CMK (cell line): ENCODE data around the gene PTGER3.

ENCODE experiments used
- DNase-seq: peaks from one replicate; pipeline ENCODE4 v3.0.0-alpha.2; 2010; ENCODE audit warnings: low read depth

PTGER3 gene

DNA sequence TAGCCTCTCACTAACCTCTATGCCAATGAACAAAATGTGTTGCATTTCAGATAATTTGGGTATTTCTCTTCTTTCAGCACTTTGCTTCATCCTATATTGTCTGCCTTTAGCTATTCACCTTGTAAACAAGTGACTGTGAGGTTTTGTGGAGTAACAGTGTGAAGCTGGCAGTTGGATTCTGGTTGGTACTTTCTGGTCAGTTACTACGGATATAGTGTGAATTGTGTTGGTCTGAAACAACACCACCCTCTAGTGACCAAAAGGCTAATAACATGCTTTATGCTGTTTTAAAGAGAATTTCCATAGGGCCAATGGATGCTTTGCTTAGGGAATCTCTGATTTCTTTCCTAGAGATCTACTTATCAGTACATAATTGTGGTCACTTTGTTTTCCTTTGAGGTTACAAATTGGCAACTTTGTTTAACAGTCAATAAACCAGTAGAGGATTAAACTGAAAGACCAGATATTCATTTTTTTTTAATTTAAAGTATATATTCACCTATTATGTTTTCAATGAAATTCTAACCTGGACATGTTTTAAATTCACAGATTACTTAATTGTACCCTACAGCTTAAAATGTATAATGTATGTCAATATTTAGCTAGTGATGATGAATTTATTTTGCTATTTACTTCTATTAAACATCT is 2.5 kb upstream of the PTGER3 start:
- peak; percentile 63 for DNase-seq

DNA sequence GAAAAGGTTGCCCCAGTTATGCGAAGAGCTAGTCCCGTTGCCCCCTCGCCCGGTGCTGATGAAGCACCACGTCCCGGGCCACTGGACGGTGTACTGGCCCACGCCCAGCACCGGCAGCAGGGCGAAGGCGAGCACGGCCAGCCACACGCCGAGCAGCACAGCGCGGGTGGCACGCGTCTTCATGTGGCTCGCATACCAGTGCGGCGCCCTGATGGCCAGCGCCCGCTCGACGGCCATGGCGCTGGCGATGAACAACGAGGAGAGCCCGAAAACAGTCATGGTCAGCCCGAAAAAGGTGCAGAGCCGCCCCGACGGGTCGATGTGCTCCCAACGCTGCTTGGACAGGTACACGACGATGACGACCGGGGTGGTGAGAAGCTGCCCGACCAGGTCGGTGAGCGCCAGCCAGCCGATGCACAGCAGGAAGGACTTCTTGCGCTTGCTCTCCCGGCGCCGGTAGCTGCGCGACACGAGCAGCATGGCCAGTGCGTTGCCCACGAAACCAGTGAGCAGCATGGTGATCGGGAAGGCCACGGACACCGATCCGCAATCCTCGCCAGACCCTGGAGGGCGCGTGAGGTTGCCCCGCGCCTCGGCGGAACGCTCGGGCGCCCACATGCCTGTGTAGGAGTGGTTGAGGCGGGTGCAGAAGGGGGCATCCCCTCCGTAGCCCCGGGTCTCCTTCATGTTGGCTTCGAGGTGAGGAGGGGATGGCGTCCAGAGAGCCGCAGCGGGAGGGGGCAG is 553 bp downstream of the PTGER3 start:
- DNase-seq, result no peak

DNA sequence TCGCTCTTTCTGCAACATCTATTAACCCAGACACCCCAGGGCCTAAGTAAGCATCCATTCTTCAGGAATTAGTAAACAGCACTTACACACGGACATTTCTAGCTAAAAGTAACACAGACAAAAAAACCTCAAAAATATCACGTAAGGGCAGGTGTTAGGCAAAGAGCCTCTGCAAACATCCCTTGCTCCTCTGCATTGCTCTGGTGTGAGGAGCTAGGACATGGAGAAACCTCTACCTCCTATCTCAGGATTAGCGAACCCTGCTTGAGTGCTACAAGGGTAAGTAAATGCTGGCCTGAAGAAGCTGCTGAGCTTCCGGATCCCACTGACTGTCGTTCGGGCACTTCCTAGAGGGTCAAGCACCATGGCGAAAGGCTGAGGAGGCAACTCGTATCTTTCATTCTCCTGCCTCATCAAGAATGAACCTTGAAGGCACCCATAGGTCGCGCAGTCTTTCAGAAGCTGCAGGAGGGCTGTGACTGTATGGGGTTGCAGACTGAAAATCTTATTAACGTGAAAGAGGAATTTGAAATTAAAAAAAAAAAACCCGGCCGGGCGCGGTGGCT is 2.1 kb downstream of the PTGER3 start:
- peak; percentile 39 for DNase-seq

GRCh38 chr1:71044833-71045232 is 2.8 kb downstream of the PTGER3 start:
- DNase-seq, result peak; percentile 25

DNA sequence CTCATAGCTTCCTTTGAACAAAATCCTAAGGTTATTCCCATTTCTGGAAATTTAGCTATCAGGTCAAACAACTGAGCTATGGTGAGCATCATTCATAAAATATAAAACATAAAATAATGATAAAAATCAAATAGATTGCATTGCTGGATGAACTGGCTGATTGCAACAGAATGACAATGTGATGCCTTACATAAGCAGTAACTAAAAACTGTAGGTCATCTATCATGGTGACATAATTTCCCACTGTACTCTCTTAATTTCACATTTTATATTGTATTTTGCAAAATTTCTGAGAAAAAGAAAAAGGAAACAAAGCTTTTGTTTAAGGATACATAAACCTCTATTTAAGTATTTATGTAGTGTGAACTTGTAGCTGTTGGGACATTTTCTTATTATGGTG is 4.6 kb downstream of the PTGER3 start:
- no peak for DNase-seq

- no peak for DNase-seq
Observed at GRCh38 chr1:71041806-71042205, 5.8 kb downstream of the PTGER3 start.

- no peak for DNase-seq
Observed at GRCh38 chr1:71039661-71040262, 7.9 kb downstream of the PTGER3 start.

DNA sequence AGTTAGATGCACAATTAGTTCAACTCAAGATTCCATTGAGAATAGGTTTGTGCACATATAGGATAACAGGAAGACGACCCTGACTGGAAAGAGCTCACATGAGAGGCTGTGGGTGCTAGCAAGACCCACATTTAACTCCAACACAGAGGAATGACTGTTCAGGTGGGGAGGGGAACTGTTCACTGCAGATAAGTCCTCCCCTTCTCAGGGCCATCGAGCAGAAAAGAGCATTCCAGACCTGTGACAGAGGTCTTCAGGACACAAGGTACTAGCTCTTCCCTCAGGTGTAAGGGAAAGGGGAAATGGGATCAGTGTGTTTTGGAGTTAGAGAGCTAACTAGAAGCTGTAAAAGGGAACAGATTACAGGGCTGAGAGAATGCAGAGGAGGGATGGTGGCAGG is 8.7 kb downstream of the PTGER3 start:
- DNase-seq, result no peak

DNA sequence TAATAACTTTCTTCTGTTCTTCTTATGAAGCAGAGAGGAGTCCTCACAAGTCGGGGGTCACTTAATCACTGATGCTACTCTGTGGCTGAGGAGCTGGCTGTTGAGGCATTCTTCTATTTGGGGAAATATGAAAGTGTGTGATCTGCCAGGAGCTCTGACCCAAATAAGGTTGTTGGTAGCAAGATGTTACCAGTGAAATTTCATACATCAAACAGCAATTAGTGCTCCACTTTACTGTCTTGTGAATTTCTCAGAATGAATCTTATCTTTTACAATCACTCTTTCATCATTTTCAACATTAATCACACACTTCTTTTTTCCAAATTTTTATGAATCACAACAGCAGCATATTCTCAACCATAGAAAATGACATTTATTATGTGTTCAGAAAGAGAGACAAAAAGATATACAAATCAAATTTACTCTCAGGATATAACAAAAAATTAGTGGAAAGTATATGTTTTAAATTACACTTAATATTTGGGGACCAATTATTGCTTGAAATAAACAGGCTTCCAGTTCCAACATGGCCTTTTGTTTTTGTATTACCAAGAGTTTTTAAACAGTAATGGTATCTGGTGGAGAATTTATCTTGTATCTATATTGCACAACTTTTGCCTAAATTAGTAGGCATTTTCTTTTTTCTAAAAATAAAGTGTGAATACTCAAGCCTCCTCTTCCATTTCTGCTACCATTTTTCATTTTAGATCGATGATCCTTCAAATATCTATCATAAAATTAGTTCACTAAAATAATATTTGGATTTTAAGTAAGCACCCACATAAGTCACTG is 9.6 kb downstream of the PTGER3 start:
- no peak for DNase-seq

- no peak for DNase-seq
Observed at GRCh38 chr1:71037066-71037465, 10.6 kb downstream of the PTGER3 start.

- DNase-seq, result no peak
Observed at GRCh38 chr1:71033136-71033535, 14.5 kb downstream of the PTGER3 start.

DNA sequence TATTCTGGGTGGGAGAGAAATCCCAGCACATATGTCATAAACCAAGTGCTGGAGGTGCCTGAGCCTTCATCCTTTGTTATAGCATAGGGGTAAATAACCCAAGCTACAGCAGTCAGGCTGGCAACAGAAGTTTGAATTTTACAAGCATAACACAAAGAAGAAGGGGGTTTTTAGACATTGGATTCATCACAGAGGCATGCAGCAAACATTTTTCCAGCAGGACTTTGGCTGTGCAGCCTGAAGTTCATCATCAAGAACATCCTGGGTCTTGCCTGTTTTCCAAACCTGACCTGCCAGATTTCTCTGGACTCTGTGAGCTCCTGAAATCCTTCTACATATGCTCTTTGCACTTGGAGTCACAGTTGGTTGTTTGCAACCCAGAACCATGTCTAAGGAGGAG is 16.2 kb downstream of the PTGER3 start:
- no peak for DNase-seq

DNA sequence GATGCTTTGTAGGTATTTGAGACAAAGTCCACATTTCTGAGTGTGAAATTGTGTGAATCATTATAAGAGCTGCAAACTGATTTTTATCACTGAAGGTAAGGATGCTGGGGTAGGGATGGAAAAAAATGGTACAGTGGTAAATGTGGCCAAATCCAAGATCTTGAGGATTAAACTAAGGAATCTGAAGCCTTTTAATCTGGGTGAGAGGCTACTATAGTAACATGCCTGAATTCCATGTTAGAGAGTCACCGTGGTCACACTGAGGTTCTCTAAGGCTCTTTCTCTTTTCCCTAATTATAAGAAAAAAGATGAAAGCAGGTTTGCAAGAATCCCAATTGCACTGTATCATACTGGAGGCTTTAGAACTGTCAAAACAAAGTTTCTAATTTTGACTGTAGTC is 17.6 kb downstream of the PTGER3 start:
- DNase-seq, result no peak

DNA sequence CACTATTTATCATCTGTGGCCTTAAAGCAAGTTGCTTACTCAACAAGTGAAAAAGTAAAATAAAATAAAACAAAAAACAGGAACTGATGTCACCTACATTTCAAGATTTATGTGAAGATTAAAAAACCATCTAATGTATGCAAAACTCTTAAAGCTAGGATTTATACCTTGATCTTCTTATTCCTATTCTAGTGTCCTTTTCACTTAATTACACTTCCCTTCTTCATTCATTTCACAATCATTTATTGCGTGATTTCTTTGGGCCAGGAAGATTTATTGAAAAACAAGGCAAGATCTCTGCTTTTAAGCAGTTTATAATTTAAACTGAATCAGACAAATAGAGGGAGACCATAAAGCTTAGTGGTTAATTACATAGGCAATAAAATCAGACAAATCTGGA is 18.6 kb downstream of the PTGER3 start:
- no peak for DNase-seq

- DNase-seq, result no peak
Observed at GRCh38 chr1:71027991-71028390, 19.6 kb downstream of the PTGER3 start.

- DNase-seq, result no peak
Observed at GRCh38 chr1:71026093-71026492, 21.5 kb downstream of the PTGER3 start.

DNA sequence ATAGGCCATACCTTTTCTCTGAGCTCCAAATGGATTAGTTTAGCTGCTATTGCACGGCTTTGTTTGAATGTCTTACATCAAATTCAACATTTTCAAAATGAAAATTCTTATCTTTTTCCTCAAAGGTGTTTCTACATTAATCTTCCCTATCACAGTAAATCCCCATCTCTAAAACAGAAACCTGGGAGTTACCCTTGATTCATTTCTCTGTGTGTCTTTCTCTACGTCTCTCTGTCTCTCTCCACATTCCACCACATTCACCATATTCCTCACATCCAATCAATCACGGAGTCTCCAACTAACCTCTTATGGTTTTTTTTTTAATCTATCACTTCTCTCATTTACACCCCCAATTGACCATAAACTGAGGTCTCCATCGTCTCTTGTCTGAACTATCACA is 24.1 kb downstream of the PTGER3 start:
- no peak for DNase-seq

DNA sequence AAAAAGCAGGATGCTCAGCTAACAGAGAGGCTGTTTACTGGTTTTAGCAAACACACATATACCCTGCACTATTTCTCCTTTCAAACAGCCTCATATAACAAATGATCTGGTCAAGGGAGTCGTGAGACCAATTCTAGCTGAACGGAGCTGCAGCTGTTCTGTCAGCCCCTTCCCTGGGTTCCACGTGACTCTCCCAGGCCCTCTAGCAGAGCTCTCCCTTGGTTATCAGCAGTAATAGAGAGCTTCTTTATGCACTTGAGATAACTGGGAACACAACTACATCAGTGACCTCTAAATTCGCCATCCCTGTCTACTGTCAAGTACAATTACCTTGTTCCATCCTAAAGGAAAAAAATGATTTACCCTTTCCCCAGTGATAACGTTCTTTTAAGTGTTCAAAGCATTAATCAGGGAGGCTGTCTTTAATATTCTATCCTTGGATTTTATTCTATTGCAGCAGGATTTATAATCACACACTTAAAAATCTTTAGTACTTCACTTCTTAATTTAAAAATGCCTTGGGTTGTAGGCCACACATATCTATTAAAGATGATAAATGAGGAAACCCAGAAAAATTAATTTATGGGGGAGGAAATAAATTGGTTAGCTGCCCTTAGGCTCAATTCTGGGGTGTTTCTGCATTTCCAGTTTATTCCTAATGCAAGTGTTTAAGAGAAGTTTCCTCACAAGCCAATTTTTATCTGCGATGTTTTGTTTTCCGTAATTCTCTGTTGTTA is 28.2 kb downstream of the PTGER3 start:
- no peak for DNase-seq

DNA sequence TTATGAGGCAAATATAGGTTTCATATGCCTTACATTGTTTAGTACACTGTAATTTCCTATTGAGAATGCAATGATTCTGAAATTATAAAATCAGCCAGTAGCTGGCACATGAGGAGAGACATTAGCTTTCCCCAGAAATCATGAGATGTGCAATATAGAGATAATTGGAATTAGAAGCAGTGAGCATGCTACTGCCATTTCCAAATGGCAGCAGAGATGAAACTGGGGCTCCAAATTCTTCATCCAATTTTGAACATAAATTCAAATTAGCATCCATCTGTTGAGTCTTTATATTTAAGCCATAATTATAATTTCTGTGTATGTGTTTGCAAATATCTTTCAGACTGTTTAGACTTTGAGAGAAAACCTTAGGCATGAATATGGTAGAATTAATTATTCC is 28.8 kb downstream of the PTGER3 start:
- DNase-seq, result no peak

GRCh38 chr1:71015745-71016144 is 31.9 kb downstream of the PTGER3 start:
- no peak for DNase-seq

- DNase-seq, result no peak
Observed at GRCh38 chr1:71014178-71014579, 33.4 kb downstream of the PTGER3 start.
